ENCODE data around the gene GPR152. TPM values are rescaled to one million over a fixed set of nuclear protein-coding genes. Genes with fewer than 3 reads are reported as not detected.
"Not testable (repeated sequence)": the region's sequence is repeated elsewhere in the genome, so short reads cannot be mapped to it uniquely, and the experiment has no call there.

GPR152 gene
- total RNA-seq, 6 experiments from 2014 or later: not detected

DNA sequence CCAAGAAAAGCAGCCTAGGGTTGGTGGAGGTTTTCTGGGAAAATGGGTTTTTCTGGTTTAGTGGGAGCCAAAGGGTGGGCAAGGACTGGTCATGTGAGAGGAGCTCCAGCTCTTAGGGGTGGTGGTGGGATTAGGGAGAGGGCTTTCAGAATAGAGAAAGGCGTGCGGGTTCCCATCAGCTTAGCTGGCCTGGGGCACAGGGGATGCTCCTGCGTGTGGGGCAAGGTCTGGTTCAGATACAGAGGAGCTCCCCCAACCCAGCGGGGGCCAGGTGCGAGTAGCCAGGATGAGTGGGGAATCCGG lies 15.9 kb upstream of the GPR152 start:
- intact Hi-C loops (cut with DNase I): loop anchor here in 1 of 2 donors (5.0 kb wide), 1 partner anchor 39 kb away; the partner anchor contains the start of genes CDK2AP2 and PITPNM1
- Histone ChIP-seq H3K36me3 (no peaks in the 10 kb centered on the region), H3K27ac (peak overlapping the region; percentile 62 to 87 (median 85)), H3K27me3 (no peaks in the 10 kb centered on the region), H3K4me1 (peaks cover 0 to 39% (median 16%) of the 10 kb centered on the region in 4 donors), H3K4me3 (peak overlapping the region; percentile 90 to 96 (median 95)), H3K9me3 (no peaks in the 10 kb centered on the region)
- no peak for TF ChIP-seq CTCF (IDR thresholded peaks at IDR 0.05)
- no peak for TF ChIP-seq POLR2A (IDR thresholded peaks at IDR 0.05)
- no CpG with 5 or more reads among the region's 6 CpGs for WGBS (ENCODE audit: insufficient coverage, low coverage, low lambda C conversion rate, missing lambda C conversion rate)
- DNase-seq: no peak
- ATAC-seq: no peak

DNA sequence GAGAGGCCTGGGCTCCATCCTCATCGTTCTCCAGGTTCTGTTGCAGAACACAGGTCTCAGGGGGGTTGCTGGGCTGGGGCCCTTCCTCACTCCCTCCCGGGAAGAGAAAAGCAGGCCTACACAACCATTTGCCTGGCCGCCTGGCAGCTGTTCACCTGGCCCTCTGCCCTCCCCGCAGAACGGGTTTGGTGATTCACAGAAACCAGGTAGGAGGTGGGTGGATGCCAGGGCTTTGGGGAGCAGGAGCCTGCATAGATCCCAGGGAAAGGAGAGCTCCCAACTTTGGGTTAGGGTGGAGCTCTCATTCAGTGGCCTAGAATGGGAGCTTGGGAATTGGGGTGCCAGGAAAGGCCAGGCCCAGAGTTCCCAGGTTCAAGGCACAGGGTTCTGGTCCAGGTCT lies 15.5 kb upstream of the GPR152 start:
- intact Hi-C loops (cut with DNase I): loop anchor here in 1 of 2 donors (5.0 kb wide), 1 partner anchor 39 kb away; the partner anchor contains the start of genes CDK2AP2 and PITPNM1
- Histone ChIP-seq H3K27me3 (no peaks in the 10 kb centered on the region), H3K4me1 (peaks cover 0 to 39% (median 16%) of the 10 kb centered on the region in 4 donors), H3K4me3 (peak overlapping the region; percentile 90 to 96 (median 95)), H3K36me3 (no peaks in the 10 kb centered on the region), H3K9me3 (no peaks in the 10 kb centered on the region), H3K27ac (peak overlapping the region; percentile 62 to 87 (median 85))
- DNase-seq: peak; percentile 85 to 92 (median 86)
- ATAC-seq: peak; percentile 5 to 31 (median 8)
- TF ChIP-seq POLR2A (IDR thresholded peaks at IDR 0.05) (peak; percentile 51), CTCF (IDR thresholded peaks at IDR 0.05) (no peak)
- WGBS (ENCODE audit: insufficient coverage, low coverage, low lambda C conversion rate, missing lambda C conversion rate): 0% methylated on average over 2 of the region's 5 CpGs

DNA sequence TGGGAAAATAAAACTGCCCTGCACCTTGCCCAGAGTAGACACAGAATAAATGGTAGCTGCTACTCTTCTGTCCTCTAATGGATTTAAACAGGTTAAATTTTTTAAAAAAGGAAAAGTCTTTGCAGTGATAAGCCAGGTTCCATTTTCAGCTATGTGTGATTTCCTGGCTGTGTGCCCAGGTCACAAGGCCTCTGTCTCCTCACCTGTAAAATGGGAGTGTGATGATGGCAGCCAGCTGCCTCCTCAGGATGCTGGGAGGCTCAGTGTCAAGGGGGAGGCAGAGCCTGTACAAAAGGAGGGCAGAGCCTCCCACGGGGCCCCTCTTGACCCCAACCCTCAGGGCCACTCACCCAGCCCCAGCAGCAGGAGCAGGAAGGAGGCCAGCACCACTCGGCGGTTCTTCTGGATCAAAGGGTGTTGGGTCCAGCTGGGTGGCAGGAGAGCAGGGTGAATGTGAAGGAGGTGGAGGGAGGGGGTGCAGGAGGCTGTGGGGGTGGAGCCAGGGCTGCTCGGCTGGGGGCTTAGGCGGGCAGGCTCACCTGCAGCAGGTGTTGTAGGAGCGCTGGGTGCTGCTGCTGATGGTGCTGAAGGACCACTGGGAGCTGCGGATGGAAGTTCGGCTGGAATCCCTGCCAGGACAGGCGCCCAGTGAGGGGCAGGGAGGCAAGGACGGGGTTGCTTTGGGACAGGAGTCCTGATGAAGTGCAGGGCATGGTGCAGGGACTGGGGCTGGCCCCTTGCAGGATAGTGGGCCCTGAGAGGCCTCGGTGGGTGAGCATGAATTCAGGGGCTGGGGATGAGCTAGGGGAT lies 14.6 kb upstream of the GPR152 start:
- H3K4me3 ChIP-seq: no peak overlapping the region
- intact Hi-C loops (cut with DNase I): loop anchor here in 1 of 2 donors (5.0 kb wide), 1 partner anchor 40 kb away; the partner anchor contains the start of genes CDK2AP2 and PITPNM1

DNA sequence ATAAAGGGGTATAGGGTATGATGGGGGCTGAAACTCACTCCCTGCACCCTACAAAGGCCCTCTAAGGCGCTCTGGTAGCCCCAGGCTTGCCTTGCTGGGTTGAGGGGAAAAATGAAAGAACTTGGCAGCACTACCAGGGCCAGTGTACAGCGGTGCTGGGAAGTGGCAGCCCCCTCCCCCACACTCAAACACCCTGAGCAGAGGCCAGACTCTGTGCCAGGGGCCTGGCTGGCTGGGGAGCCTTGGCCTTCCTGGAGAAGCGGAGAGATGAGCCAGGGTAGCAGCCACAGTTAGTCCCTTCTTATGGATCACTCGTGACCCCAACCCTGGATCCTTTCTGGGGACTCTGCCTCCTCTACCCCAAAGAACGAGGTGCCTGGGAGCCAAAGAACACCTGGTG lies 13.8 kb upstream of the GPR152 start:
- intact Hi-C loops (cut with DNase I): loop anchor here in 1 of 2 donors (5.0 kb wide), 1 partner anchor 41 kb away; the partner anchor contains the start of genes CDK2AP2 and PITPNM1
- TF ChIP-seq POLR2A (IDR thresholded peaks at IDR 0.05): no peak
- TF ChIP-seq CTCF (IDR thresholded peaks at IDR 0.05): no peak
- peak in 2 of 4 donors; percentile 1 to 2 for ATAC-seq
- Histone ChIP-seq H3K4me3 (no peak overlapping the region), H3K27ac (peak overlapping the region in 1 of 3 donors; percentile 94), H3K27me3 (no peaks in the 10 kb centered on the region), H3K36me3 (no peaks in the 10 kb centered on the region), H3K4me1 (peaks cover 0 to 39% (median 16%) of the 10 kb centered on the region in 4 donors), H3K9me3 (no peaks in the 10 kb centered on the region)
- DNase-seq: peak in 1 of 3 donors; percentile 58
- 67% methylated on average over 1 of the region's 5 CpGs for WGBS (ENCODE audit: insufficient coverage, low coverage, low lambda C conversion rate, missing lambda C conversion rate)

More for the DNA sequence above, 14.6 kb upstream of the GPR152 start:
- TF ChIP-seq CTCF (IDR thresholded peaks at IDR 0.05): no peak
- TF ChIP-seq POLR2A (IDR thresholded peaks at IDR 0.05): no peak
- no peaks in the 10 kb centered on the region for H3K27me3 ChIP-seq
- H3K36me3 ChIP-seq: no peaks in the 10 kb centered on the region
- DNase-seq: no peak
- peak overlapping the region in 2 of 3 donors; percentile 62 to 94 for H3K27ac ChIP-seq
- no peak for ATAC-seq
- peaks cover 0 to 39% (median 16%) of the 10 kb centered on the region in 4 donors for H3K4me1 ChIP-seq
- no peaks in the 10 kb centered on the region for H3K9me3 ChIP-seq
- WGBS (ENCODE audit: insufficient coverage, low coverage, low lambda C conversion rate, missing lambda C conversion rate): 68% methylated on average over 9 of the region's 11 CpGs

GRCh38 chr11:67465530-67465929 lies 13.0 kb upstream of the GPR152 start:
- not testable (repeated sequence) for H3K9me3 ChIP-seq

More at GRCh38 chr11:67465530-67465929, 13.0 kb upstream of the GPR152 start:
- peaks cover 0 to 39% (median 16%) of the 10 kb centered on the region in 4 donors for H3K4me1 ChIP-seq
- not testable (repeated sequence) for ATAC-seq, H3K27me3 ChIP-seq, DNase-seq, H3K36me3 ChIP-seq
- intact Hi-C loops (cut with DNase I): loop anchor here in 1 of 2 donors (5.0 kb wide), 1 partner anchor 42 kb away; the partner anchor contains the start of genes CDK2AP2 and PITPNM1
- H3K27ac ChIP-seq: peak overlapping the region in 1 of 3 donors; percentile 94
- H3K4me3 ChIP-seq: peak overlapping the region; percentile 66 to 83 (median 70)
- WGBS (ENCODE audit: insufficient coverage, low coverage, low lambda C conversion rate, missing lambda C conversion rate): 40% methylated on average over 2 of the region's 2 CpGs

All from right lobe of liver (tissue), 6 donors.